Coronary artery (tissue), 2 donors: Measurements from ENCODE around the gene INCENP.

ENCODE experiments used
- DNase-seq: peaks from one replicate; pipeline ENCODE4 v3.0.0-alpha.2; 2017; ENCODE audit warnings: low spot score
- H3K27ac ChIP-seq, 2 donors: fragments of 200-600 bp; sonication (generic); one replicate each; pipeline ENCODE4 v1.5.1; 2016 to 2019
- H3K4me3 ChIP-seq: fragments of 200-600 bp; sonication (generic); 2 replicates; pipeline ENCODE4 v1.5.1; 2016; ENCODE audit warnings: mild to moderate bottlenecking, moderate library complexity
- TF ChIP-seq, protein P1 (sequence below): fragments of 200-600 bp; sonication (generic); IDR thresholded peaks from one replicate; pipeline ENCODE4 v1.5.1; 2019; ENCODE audit warnings: antibody characterized with exemption

The INCENP gene

DNA sequence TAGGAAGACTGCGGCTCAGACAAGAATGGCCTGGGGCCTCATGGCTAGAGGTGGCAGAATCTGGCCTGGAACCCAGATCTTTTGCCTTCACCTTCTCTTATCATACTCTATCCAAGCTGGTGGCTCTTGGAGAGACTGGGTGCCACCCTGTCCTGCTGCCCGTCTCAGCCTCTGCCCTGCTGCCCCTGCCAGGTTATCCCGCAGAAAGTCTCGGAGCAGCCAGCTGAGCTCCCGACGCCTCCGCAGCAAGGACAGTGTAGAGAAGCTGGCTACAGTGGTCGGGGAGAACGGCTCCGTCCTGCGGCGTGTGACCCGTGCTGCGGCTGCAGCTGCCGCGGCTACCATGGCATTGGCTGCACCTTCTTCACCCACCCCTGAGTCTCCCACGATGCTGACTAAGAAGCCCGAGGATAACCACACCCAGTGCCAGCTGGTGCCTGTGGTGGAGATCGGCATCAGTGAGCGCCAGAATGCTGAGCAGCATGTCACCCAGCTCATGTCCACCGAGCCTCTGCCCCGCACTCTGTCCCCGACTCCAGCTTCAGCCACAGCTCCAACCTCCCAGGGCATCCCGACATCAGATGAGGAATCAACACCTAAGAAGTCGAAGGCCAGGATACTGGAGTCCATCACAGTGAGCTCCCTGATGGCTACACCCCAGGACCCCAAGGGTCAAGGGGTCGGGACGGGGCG, 5.9 kb downstream of the INCENP start:
- H3K27ac ChIP-seq, result no peak overlapping the region
- H3K4me3 ChIP-seq, result no peak overlapping the region
- no peak for DNase-seq
- TF ChIP-seq, protein P1, sequence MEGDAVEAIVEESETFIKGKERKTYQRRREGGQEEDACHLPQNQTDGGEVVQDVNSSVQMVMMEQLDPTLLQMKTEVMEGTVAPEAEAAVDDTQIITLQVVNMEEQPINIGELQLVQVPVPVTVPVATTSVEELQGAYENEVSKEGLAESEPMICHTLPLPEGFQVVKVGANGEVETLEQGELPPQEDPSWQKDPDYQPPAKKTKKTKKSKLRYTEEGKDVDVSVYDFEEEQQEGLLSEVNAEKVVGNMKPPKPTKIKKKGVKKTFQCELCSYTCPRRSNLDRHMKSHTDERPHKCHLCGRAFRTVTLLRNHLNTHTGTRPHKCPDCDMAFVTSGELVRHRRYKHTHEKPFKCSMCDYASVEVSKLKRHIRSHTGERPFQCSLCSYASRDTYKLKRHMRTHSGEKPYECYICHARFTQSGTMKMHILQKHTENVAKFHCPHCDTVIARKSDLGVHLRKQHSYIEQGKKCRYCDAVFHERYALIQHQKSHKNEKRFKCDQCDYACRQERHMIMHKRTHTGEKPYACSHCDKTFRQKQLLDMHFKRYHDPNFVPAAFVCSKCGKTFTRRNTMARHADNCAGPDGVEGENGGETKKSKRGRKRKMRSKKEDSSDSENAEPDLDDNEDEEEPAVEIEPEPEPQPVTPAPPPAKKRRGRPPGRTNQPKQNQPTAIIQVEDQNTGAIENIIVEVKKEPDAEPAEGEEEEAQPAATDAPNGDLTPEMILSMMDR, result no peak

DNA sequence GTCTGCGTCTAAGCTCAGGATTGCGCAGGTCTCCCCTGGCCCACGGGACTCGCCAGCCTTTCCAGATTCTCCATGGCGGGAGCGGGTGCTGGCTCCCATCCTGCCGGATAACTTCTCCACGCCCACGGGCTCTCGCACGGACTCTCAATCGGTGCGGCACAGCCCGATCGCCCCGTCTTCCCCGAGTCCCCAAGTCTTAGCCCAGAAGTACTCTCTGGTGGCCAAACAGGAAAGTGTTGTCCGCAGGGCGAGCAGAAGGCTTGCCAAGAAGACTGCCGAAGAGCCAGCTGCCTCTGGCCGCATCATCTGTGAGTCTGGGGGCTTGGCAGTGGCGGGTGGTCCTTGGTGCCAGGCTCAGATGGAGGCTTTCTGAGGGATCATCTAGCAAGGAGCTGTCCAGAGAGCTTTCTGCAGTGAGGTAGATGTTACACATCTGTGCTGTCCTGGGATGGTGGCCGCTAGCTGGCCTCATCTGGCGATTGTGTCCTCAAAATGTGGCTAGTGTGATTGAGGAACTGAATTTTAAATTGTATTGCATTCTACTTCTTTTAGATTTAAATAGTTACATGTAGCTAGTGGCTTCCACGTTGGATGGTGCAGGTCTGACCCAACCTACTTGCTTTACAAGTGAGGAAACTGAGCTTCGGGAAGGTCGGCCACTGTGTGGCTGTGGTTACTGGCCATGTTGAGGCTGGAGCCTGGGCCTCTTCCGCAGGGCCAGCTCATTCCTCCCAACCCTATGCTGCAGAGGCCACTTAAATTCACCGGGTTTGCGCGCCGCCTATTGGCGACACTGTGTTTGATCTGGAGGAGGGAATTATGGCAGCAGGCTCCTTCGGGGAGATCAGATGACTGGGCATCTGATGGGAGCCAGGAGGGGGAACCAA, 6.7 kb downstream of the INCENP start:
- TF ChIP-seq, protein P1, result no peak
- no peak overlapping the region for H3K4me3 ChIP-seq
- no peak overlapping the region for H3K27ac ChIP-seq
- DNase-seq, result no peak

GRCh38 chr11:62131170-62131464, 7.3 kb downstream of the INCENP start:
- TF ChIP-seq, protein P1, result no peak
- no peak for DNase-seq
- H3K27ac ChIP-seq, result no peak overlapping the region
- H3K4me3 ChIP-seq, result no peak overlapping the region

GRCh38 chr11:62132191-62132590, 8.4 kb downstream of the INCENP start:
- no peak overlapping the region for H3K4me3 ChIP-seq
- TF ChIP-seq, protein P1, result no peak
- no peak overlapping the region for H3K27ac ChIP-seq
- DNase-seq, result no peak

DNA sequence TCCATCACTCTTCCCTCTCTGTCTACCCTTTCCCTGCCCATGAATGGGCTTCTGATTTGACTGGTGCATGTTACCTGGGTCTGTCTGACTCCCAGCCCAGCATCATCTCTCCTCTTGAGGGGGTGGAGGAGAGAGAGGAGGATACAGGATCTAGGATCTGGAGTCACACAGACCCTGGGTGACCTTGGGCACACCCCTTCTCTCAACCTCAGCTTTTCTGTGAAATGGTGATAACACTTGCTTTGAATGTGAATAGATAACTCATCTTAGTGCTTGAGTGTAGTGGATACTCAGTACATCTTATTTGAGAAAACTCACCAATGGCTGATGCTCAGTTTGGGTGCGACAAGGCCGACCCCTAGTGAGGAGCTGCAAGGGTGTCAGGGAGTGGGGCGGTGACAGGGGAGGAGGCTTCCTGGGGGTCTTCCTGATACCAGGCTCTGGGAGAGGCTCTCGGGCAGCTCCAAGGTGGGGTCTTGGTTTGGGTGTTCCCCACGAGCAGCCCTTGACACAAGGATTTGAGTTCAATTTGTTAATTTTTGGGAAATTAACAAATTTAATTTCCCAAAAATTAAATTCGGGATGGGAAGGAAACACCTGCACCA, 9.0 kb downstream of the INCENP start:
- Histone ChIP-seq H3K4me3 (no peak overlapping the region), H3K27ac (no peak overlapping the region)
- TF ChIP-seq, protein P1, result no peak
- no peak for DNase-seq

GRCh38 chr11:62133328-62134065, 9.7 kb downstream of the INCENP start:
- TF ChIP-seq, protein P1, result no peak
- H3K4me3 ChIP-seq, result no peak overlapping the region
- no peak overlapping the region for H3K27ac ChIP-seq
- DNase-seq, result no peak
